H7 (cell line): ENCODE results near the gene RPS6KA5. TPM values are rescaled to one million over a fixed set of nuclear protein-coding genes. Genes with fewer than 3 reads are reported as not detected.
"Not testable (repeated sequence)": the region's sequence is repeated elsewhere in the genome, so short reads cannot be mapped to it uniquely, and the experiment has no call there.

ENCODE experiments used
- DNase-seq: peaks from one replicate; pipeline ENCODE4 v3.0.0; 2012
- H3K27me3 ChIP-seq: 2 replicates; pipeline ENCODE4 v1.6.0; 2011; ENCODE audit warnings: mild to moderate bottlenecking, low read length; ENCODE audit not compliant: control insufficient read depth, insufficient read depth
- H3K36me3 ChIP-seq: replicated peaks from 2 replicates; pipeline ENCODE4 v1.5.1; 2011; ENCODE audit warnings: low read length; ENCODE audit not compliant: control insufficient read depth, insufficient read depth
- H3K4me3 ChIP-seq: 2 replicates; pipeline ENCODE4 v1.5.1; 2011; ENCODE audit warnings: low read depth, mild to moderate bottlenecking, control low read depth, low read length, moderate library complexity; ENCODE audit not compliant: insufficient read depth
- total RNA-seq: library from RNA; depleted of rRNA; stranded (reverse); fragments of >200 nt; shearing (Covaris generic); gene quantifications from 2 replicates; pipeline ENCODE4 v1.2.3, GENCODE V29; 2014

Gene RPS6KA5
- total RNA-seq, 1 experiment from 2014 or later = 1.1 TPM

DNA sequence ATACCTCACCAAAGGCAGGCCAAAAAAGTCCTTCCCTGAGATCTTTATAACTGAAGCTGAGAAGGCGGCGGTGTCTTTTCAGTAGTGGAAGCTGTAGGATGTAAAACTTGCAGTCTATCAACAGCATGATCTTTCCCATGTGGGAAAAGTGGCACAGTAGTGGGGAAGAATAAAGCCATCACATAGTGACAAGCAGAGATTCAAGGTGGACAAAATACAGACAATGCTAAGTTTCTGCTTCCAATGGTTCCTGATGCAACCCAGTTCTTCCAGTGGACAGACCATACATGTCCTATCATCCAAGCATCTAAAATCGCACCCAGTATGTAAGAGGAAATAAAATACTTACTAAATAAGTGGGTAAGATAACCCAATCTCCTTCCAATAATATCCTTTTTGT is 4.1 kb downstream of the RPS6KA5 start:
- H3K4me3 ChIP-seq = no peak overlapping the region
- H3K27me3 ChIP-seq = no peaks in the 10 kb centered on the region; the same call in 1 of the 2 replicates
- H3K36me3 ChIP-seq = no peaks in the 10 kb centered on the region
- no peak for DNase-seq

DNA sequence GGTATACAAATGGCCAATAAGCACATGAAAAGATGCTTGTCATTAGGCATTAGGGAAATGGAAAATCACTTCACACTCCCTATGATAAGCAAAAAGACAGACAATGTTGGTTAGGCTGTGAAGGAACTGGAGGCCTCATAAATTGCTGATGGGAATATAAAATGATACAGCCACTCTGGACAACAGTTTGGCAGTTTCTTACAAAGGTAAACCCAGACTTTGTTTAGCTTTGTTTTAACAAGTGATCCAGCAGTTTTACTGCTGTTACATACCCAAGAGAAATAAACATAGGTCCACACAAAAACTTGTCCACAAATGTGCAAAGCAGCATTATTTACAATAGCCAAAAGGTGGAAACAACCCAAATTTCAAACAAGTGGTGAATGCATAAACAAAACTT is 5.4 kb downstream of the RPS6KA5 start:
- H3K4me3 ChIP-seq = no peak overlapping the region
- H3K36me3 ChIP-seq = no peaks in the 10 kb centered on the region
- no peak for DNase-seq
- H3K27me3 ChIP-seq = no peaks in the 10 kb centered on the region; the same call in 1 of the 2 replicates

DNA sequence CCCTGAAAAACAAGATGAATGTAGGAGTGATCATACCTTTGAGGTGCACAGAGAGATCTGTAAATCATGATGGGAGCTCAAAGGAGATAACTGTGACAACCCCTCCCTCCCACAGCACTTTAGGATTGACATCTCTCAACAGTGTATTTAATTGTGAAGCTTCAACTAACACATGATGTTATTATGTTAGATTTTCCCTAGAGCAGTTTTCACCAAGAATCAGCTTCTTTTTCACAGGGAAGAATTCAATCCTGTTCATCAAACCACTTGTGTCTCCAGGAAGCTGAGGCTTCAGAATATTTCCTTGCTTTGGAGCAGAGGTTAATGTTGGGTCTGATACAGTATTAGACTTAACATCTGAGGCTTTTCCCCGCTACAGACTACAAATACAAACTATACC is 11.8 kb downstream of the RPS6KA5 start:
- Histone ChIP-seq H3K4me3 (no peak overlapping the region), H3K27me3 (no peaks in the 10 kb centered on the region), H3K36me3 (no peaks in the 10 kb centered on the region)
- no peak for DNase-seq

DNA sequence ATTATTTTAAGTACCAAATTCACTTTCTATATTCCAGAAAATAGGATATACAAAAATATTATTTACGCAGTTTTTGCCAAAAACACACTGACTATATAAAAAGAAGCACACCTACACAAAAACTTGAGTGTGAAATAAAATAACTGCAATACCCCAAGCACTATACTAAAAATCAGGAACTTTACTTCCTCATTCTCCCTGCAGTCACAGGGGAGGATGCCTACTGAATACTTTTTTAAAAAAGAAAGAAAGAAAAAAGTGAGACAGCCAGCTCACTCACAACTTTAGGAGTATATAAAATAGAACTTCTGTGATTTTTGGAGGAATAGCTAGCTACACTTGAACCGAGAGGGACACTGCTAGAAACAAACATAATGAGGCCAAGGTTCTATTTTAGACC is 12.2 kb downstream of the RPS6KA5 start:
- Histone ChIP-seq H3K36me3 (no peaks in the 10 kb centered on the region), H3K4me3 (no peak overlapping the region), H3K27me3 (no peaks in the 10 kb centered on the region)
- DNase-seq = no peak

DNA sequence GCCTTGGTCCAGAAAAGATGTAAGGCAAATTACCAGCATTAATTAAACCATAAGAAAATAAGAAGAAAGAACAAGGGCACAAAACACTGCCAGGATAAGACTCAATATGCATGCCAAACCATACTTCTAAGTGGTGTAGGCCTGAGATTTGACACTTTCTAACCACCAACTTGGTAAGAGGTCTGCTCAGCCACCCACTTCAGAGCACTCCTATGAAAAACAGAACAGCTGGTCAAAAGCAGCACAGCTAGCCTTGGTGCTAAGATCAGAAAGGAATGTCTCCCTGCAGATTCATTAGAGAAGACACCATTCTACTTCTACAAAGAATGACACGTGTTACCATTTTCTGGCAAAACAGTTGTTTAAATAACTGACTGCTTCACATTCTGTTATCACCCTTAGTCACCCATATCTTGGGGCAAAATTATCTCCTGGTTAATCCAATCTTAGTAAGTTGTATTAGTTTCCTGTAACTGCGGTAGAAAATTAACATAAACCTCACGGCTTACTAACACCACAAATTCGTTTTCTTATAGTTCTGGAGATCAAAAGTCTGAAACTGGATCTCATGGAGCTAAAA is 13.2 kb downstream of the RPS6KA5 start:
- DNase-seq = no peak
- H3K36me3 ChIP-seq = no peaks in the 10 kb centered on the region
- no peak overlapping the region for H3K4me3 ChIP-seq
- no peaks in the 10 kb centered on the region for H3K27me3 ChIP-seq

DNA sequence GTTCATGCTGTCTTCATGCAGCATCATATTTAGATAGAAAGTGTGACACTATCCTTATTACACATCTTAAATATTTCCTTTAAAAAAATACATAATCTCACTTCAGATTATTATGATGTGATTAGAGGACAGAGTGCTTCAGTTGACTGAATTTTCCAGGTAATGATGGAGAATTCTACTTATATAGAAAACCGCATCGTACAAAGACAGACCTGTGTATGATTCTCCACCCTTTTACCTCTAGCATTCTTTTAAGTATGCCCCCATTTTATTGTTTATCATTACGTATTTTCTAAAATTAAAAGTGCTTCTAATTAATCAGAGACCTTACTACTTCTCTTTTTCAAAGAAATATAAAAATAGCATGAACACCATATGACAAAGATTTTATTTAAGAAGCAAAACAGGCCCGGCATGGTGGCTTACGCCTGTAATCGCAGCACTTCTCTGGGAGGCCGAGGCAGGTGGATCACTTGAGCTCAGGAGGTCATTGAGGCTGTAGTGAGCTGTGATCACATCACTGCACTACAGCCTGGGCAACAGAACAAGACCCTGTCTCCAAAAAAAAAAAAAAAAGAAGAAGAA is 13.9 kb downstream of the RPS6KA5 start:
- no peak for DNase-seq
- Histone ChIP-seq H3K4me3 (no peak overlapping the region), H3K36me3 (no peaks in the 10 kb centered on the region), H3K27me3 (no peaks in the 10 kb centered on the region)

DNA sequence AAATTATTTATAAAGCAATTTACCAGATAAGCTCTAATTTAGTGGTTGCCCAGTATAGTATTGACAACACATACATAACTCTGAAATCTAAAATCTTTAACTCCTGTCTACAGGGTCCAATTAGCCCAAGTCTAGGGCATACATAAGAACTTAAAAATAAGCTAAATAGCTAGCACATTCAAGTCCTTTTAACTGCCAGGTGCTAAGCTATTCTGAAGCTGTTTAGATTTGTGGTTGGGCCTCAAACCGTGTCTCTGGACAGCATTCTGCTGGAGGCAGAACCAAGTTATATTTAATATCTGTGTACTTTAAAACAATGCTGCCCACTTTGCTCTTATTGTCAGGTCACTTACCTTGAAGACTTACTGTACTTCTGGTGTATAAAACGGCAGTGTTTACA is 19.0 kb downstream of the RPS6KA5 start:
- H3K4me3 ChIP-seq = no peak overlapping the region
- no peaks in the 10 kb centered on the region for H3K27me3 ChIP-seq
- H3K36me3 ChIP-seq = no peaks in the 10 kb centered on the region
- no peak for DNase-seq

DNA sequence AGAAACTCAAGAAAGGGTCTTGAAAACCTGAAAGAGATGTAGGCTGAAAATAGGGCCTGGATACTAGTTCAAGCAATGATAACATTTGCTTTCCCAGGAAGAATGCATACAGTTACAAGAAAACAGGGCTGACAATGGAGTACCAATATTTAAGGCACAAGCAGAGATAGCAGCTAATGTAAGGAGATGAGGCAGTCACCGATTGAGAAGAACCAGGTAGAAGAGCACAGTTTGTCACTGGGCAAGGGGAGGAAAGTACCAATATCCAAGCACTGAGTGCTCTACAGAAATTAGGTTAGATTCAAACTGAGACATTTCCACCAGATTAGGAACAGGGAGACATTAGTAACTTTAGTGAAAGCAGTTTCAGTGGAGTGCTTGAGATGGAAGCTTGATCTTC is 19.9 kb downstream of the RPS6KA5 start:
- no peaks in the 10 kb centered on the region for H3K27me3 ChIP-seq
- H3K4me3 ChIP-seq = no peak overlapping the region
- H3K36me3 ChIP-seq = no peaks in the 10 kb centered on the region
- no peak for DNase-seq

DNA sequence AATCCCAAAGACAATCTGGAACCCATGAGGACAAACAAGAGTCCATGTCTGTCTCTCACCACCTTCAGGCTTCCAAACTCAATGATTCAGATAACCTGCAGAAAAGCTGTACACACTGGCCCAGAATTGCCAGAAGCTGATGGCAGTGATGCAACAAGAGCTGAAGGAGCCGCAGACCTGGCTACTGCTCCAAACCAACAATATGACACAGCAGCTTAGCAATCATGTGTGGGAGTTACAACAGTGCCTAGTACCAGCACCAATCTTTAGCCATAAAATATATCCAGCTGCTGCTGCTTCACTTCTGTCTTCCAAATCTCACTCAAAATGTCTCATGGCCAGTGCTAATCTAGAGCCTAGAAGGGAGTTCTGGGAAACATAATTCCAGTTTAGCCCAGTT is 22.0 kb downstream of the RPS6KA5 start:
- Histone ChIP-seq H3K27me3 (no peaks in the 10 kb centered on the region), H3K4me3 (no peak overlapping the region), H3K36me3 (no peaks in the 10 kb centered on the region)
- no peak for DNase-seq

DNA sequence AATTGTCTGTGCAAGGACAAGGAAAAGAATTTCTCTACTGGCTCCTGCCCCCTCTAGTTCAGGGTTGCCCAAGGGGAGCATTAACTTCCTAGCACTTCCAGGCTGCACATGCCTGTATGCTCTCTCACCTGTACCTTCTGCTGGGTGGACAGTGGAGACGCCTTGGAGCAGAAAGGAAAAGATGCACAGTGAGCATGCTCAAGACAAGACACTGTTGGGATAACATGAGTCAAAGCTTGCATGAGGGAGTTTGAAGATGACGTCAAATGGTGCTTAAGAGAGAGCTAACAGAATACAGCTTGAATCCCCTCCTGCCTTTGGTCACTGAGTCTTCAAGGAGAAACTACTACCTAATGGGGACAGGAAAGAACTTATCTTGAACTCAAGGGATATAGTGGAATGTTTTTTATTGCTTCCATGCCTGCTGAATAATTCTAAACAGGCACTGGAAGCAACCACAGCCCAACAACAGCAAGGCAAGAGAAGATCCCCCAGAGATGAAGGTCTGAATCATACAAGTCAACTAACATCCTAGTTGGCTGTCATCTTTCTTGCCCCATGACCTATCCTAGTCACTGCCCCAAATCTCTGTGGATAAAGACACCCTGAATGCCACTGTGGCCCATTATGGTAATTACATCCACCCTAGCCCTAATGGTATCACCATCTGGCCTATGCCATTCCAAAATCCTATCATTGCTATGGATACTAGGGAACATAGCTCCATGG is 23.5 kb downstream of the RPS6KA5 start:
- Histone ChIP-seq H3K27me3 (no peaks in the 10 kb centered on the region), H3K36me3 (no peaks in the 10 kb centered on the region), H3K4me3 (no peak overlapping the region)
- no peak for DNase-seq

DNA sequence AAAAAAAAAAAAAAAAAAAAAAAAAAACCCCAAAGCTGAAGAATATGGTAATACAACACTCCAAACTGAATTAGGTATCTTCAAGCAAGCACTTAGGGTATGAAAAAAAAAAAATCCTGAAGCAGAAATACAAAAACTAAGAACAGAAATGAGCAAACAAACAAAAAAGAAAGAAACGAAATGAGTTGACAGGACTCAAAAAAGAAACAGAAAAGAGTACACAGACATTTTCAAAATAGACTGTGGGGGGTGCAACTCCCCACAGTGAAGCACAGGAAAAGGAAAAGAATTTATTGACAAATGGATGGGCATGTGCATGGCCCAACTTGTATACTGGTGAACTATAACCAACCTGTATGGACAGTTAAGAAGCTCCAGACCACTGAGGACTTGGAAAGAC is 24.6 kb downstream of the RPS6KA5 start:
- no peaks in the 10 kb centered on the region for H3K27me3 ChIP-seq
- no peaks in the 10 kb centered on the region for H3K36me3 ChIP-seq
- no peak for DNase-seq
- no peak overlapping the region for H3K4me3 ChIP-seq

DNA sequence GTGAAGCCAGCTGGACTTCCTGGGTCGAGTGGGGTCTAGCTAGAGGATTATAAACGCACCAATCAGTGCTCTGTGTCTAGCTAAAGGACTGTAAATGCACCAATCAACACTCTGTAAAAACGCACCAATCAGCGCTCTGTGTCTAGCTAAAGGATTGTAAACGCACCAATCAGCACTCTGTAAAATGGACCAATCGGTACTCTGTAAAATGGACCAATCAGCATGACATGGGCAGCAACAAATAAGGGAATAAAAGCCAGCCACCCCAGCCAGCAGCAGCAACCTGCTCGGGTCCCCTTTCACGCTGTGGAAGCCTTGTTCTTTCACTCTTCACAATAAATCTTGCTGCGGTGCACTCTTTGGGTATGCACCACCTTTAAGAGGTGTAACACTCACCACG is 26.1 kb downstream of the RPS6KA5 start:
- not testable (repeated sequence) for H3K4me3 ChIP-seq, H3K36me3 ChIP-seq, H3K27me3 ChIP-seq, DNase-seq

DNA sequence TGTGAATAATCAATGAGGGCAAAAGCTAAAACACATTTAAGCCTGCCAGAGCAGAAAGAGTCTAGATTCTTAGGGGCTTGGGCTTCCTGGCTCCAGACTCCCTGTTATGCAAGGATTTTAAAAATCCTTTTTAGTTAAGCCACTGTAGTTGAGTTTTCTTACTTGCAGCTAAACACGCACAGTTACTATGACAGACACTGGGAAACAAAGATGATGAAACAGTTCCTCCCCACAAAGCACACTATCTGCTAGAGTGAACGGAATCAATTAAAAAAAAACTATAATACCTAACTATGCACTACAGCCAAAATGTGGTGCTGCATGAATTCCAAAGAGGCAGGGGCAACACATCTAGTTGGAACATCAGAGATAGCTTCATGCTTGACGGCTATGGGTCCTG is 28.2 kb downstream of the RPS6KA5 start:
- Histone ChIP-seq H3K4me3 (no peak overlapping the region), H3K36me3 (no peaks in the 10 kb centered on the region), H3K27me3 (no peaks in the 10 kb centered on the region)
- DNase-seq = no peak

DNA sequence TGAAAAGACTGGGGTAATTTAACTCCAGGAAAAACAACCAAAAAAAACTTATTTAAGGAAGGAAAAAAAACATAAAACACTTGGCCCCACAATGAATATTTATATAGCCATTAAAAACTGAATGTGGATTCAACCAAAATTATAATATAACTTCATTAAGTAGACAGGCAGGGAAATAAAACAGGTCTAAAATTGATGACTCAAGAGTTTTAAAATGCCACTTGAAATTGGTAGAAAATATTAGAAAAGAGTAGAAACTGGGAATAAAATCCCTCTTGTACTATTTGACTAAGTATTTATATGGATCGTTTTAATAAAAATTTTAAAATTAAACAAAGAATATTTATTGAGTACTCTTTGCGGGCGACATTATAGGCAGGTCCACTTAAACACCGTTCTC is 28.8 kb downstream of the RPS6KA5 start:
- no peaks in the 10 kb centered on the region for H3K27me3 ChIP-seq
- DNase-seq = no peak
- no peaks in the 10 kb centered on the region for H3K36me3 ChIP-seq
- no peak overlapping the region for H3K4me3 ChIP-seq

DNA sequence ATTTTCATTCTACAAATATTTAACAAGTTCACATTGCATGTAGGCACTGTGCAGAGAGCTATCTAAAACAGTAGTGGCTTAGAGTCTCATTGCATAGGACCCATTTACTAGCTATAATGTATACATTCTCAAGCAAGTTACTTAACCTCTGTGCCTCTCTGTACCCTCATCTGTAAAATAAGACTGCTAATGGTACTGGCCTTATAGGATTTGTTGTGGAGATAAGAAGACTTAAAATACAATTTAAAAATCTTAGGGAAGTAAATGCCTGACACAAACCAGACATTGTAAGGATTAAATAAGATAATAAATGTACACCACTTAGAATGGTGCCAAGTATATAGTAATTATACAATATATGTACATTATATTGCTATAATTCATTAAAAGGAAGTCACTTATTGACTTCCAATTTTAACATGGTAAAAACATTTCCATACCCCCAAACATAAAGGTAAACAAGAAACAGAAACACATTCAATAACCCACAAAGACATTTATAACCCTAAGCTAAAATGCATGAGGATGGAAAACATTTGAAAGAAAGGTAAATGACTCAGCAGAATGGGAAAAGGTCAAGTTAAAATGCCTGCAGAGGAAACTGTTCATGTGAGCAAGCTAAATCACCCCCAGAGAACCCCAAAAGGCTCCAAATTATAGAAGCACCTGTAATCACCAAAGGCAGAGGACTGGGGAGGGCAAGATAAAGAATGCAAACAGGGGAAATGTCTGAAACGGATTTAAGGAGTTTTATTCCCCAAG is 30.8 kb downstream of the RPS6KA5 start:
- no peaks in the 10 kb centered on the region for H3K27me3 ChIP-seq
- no peak overlapping the region for H3K4me3 ChIP-seq
- DNase-seq = no peak
- no peaks in the 10 kb centered on the region for H3K36me3 ChIP-seq
